ENCODE results near the gene POMT1. TPM values are rescaled to one million over a fixed set of nuclear protein-coding genes. Genes with fewer than 3 reads are reported as not detected.
A peak's percentile ranks its signal among the peaks of the same experiment; 100 is the strongest.
"Not testable (repeated sequence)": the region's sequence is repeated elsewhere in the genome, so short reads cannot be mapped to it uniquely, and the experiment has no call there.

POMT1 gene
- 20.9 TPM in 2 replicates for total RNA-seq (2014; rRNA removed; shearing (Covaris generic))
- polyA plus RNA-seq (2015; cell fraction: cytosol; rRNA removed) = 22.7 and 23.3 TPM in 2 replicates
- 127 and 151 TPM in 2 replicates for polyA plus RNA-seq (2015; cell fraction: nucleus; rRNA removed)

DNA sequence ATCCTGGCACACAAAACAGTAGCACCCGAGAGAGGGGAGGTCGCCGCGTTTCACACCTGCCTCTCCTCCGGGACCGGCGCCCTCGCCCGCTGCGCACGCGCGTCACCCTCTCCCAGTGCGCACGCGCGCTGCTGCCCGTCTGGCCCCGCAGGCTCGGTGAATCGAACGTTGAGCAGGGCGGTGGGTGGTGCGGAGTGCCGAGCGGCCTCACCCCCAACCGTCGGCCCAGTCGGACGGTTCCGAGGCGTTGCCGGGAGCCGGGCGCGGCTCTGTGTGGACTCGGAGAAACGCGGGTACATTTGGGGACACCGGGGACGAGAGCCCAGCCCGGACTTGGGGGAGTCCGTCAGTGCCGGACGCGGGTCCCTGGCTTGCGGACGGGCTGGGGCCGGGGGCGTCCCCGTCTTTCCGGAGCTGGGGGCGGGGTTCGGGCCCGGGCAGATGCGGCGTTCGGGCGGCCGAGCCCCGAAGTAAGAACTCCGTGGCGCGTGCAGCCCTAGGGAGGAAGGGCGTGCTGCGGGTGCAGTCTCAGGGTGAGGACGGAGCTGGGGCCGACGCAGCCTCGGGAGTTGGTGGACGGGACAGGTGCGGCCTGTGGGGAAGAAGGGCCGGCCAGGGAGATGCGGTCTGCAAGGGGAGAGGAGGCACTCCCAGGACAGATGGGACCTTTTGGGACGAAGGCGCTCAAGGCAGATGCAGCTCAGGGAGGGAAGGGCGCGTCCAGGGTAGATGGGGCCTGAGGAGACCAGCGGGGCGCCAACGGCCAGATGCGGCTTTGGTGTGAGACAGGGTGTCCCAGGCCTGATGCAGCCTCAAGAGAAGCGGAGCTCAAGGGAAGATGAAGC is at the start of gene POMT1:
TSS of gene POMT1 (plus strand) at position 138 of the 845 bp plus-strand sequence. CDS start 1,301 bp downstream, outside the sequence.
- DNase-seq (ENCODE audit: low read depth, low spot score) = peak; percentile 81
- in situ Hi-C loops (cut with HindIII; ENCODE audit: low pct_unique_long_range_greater_than_20kb, low sequenced_read_pairs) = no loop called here

GRCh38 chr9:131454028-131454427 is 48.7 kb upstream of the POMT1 start:
- no peak for DNase-seq (ENCODE audit: low read depth, low spot score)
- in situ Hi-C loops (cut with HindIII; ENCODE audit: low pct_unique_long_range_greater_than_20kb, low sequenced_read_pairs) = no loop called here

DNA sequence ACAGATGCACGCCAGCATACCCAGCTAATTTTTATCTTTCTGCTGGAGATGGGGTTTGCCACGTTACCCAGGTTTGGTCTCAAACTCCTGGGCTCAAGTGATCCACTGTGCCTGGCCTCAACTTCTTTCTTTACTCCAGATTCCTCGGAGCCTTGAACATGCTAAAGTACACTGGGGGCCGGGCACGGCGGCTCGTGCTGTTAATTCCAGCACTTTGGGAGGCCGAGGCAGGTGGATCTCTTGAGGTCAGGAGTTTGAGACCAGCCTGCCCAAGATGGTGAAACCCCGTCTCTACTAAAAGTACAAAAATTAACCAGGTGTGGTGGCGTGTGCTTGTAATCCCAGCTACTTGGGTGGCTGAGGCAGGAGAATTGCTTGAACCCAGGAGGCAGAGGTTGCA is 47.1 kb upstream of the POMT1 start:
- DNase-seq (ENCODE audit: low read depth, low spot score); in situ Hi-C loops (cut with HindIII; ENCODE audit: low pct_unique_long_range_greater_than_20kb, low sequenced_read_pairs): not testable (repeated sequence)

DNA sequence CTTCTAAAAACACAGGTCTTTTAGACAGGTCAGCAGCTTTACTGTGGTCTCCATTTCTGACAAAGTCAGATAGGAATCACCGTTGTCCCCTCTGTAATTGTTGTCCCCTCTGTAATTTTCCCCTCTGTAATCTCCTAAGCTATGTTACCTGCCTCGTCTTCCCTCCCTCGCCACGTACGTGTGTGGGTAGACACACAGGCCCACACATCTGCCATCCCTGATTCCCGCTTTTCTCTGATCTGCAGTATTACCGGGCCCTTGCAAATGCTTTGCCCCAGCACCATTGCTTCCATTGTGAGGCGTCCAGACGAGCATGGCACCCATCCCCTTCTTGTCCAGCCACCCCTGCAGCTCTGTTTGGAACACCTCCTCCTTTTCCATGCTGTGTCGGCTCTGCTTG is 45.0 kb upstream of the POMT1 start:
- DNase-seq (ENCODE audit: low read depth, low spot score) = no peak

DNA sequence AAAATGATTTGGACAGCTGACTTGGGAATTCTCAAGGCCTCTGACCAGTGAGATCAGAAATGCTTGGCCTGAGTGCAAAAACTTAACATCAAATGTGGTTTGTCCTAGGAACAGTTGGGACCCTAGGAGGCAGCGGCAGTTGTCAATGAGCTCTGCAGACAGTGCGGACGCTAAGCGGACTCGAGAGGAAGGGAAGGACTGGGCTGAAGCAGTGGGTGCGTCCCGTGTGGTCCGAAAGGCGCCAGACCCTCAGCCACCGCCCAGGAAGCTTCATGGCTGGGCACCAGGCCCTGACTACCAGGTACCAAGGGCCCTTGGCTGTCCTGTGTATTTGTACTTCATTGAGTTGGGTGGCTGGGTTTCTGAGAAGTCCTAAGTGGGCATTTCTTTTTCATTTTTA is 43.7 kb upstream of the POMT1 start:
- in situ Hi-C loops (cut with HindIII; ENCODE audit: low pct_unique_long_range_greater_than_20kb, low sequenced_read_pairs) = no loop called here
- no peak for DNase-seq (ENCODE audit: low read depth, low spot score)

More for the DNA sequence above, 45.0 kb upstream of the POMT1 start:
- in situ Hi-C loops (cut with HindIII; ENCODE audit: low pct_unique_long_range_greater_than_20kb, low sequenced_read_pairs) = no loop called here

- DNase-seq (ENCODE audit: low read depth, low spot score) = no peak
- in situ Hi-C loops (cut with HindIII; ENCODE audit: low pct_unique_long_range_greater_than_20kb, low sequenced_read_pairs) = no loop called here
Observed at GRCh38 chr9:131461166-131461565, 41.6 kb upstream of the POMT1 start.

DNA sequence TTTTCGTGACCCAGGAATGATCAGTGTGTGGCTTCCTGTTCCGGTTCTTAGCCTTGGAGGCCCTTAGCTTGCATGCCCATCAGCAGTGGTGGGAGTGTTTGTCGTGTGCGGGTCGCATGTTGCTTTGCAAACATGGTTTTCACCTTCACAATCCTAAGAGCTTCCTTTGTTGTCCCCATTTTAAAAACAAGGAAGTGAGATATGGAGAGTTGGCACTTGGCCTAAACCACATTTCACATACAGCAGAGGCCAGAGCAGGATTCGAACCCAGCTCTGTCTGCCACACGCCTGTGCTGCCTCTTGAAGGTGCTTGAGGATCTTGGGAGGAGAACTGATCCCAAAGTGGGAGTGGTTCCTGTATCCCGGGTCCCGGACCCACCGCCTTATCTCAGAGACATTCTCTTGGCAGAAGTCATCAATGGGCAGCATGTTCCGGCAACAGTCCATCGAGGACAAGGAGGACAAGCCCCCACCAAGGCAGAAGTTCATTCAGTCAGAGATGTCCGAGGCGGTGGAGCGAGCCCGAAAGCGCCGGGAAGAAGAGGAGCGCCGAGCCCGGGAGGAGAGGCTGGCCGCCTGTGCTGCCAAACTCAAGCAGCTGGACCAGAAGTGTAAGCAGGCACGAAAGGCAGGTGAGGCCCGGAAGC is 38.2 kb upstream of the POMT1 start:
- no peak for DNase-seq (ENCODE audit: low read depth, low spot score)
- in situ Hi-C loops (cut with HindIII; ENCODE audit: low pct_unique_long_range_greater_than_20kb, low sequenced_read_pairs) = no loop called here

- no peak for DNase-seq (ENCODE audit: low read depth, low spot score)
- in situ Hi-C loops (cut with HindIII; ENCODE audit: low pct_unique_long_range_greater_than_20kb, low sequenced_read_pairs) = no loop called here
Observed at GRCh38 chr9:131465401-131465800, 37.3 kb upstream of the POMT1 start.

- no peak for DNase-seq (ENCODE audit: low read depth, low spot score)
- in situ Hi-C loops (cut with HindIII; ENCODE audit: low pct_unique_long_range_greater_than_20kb, low sequenced_read_pairs) = no loop called here
Observed at GRCh38 chr9:131467214-131467935, 35.3 kb upstream of the POMT1 start.

DNA sequence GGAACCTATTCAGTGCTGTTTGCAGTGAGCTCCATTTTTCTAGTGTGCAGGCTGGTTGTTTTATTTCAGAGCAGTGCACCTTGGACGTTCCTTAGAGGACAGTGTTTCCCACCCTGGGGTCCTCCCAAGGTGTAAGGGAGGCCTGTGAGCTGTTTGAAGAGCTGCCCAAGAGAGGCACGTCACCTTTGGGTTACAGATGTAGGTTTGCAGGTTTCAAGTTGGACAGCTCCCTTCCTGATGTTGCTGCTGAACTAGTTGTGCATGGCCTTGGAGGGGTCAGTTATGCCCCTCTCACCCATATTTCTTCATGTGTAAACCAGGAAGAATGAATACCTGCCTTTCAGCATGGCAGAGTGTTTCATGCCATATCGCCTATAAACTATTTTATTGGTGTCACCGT is 34.7 kb upstream of the POMT1 start:
- in situ Hi-C loops (cut with HindIII; ENCODE audit: low pct_unique_long_range_greater_than_20kb, low sequenced_read_pairs) = no loop called here
- DNase-seq (ENCODE audit: low read depth, low spot score) = no peak

DNA sequence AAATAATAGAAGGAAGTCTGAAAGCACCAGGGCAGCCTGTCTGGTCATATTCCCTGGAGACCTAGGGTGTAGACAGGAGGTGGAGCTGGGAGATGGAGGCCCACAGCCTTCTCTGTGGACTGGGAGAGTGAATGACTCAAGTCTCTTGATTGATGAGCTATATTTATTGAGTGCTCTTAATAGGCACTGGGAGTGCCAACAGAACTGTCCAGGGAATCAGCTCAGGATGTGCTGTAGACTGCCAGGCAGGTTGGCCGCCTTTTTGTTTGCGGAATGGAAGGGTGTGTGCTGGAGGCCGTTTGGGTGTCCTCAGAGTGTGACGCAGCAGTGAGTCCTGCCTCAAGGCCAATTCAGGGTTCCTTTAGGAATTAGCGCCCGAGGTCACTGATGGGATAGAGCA is 33.4 kb upstream of the POMT1 start:
- no peak for DNase-seq (ENCODE audit: low read depth, low spot score)
- in situ Hi-C loops (cut with HindIII; ENCODE audit: low pct_unique_long_range_greater_than_20kb, low sequenced_read_pairs) = no loop called here

DNA sequence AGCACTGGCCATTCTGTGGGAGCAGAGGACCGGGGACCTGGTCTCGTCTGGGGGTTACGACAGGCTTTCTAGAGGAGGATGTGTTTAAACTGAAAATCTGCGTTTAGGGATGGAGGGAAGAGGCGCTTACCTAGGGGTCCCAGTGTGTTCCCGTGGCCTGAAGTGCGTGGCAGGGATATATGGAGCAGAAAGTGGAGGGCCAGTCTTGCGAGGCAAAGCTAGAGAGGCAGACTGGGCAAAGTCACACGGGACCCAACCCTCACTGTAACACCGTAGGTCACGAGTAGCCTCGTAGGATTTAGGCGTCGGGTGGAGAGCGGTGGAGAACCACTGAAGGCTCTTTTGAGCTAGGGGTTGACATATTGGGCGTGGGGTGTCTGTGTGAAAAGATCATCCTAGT is 32.8 kb upstream of the POMT1 start:
- DNase-seq (ENCODE audit: low read depth, low spot score) = no peak
- in situ Hi-C loops (cut with HindIII; ENCODE audit: low pct_unique_long_range_greater_than_20kb, low sequenced_read_pairs) = no loop called here

- DNase-seq (ENCODE audit: low read depth, low spot score) = no peak
- in situ Hi-C loops (cut with HindIII; ENCODE audit: low pct_unique_long_range_greater_than_20kb, low sequenced_read_pairs) = no loop called here
Observed at GRCh38 chr9:131470581-131470991, 32.1 kb upstream of the POMT1 start.

- in situ Hi-C loops (cut with HindIII; ENCODE audit: low pct_unique_long_range_greater_than_20kb, low sequenced_read_pairs); DNase-seq (ENCODE audit: low read depth, low spot score): not testable (repeated sequence)
Observed at GRCh38 chr9:131472085-131472484, 30.6 kb upstream of the POMT1 start.

- DNase-seq (ENCODE audit: low read depth, low spot score) = no peak
- in situ Hi-C loops (cut with HindIII; ENCODE audit: low pct_unique_long_range_greater_than_20kb, low sequenced_read_pairs) = no loop called here
Observed at GRCh38 chr9:131473198-131473885, 29.4 kb upstream of the POMT1 start.

DNA sequence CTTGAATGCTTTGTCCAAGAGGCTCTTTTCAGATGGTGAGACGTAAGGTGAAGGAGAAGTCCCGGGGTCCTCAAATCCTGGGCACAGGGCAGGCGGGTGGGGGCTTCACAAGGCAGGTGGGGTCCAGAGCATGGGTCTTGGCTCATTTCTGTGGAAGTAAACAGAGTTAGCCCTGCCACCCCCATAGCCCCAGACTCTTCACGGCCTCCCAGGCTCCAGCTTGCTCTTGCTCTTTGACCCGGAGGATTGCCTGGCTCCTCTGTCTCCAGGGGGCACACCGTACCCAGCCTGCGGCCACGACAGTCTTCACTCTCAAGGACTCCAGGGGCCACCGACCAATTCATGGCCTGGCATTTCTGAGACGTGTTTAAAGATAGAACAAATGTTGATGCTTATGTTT is 28.8 kb upstream of the POMT1 start:
- in situ Hi-C loops (cut with HindIII; ENCODE audit: low pct_unique_long_range_greater_than_20kb, low sequenced_read_pairs) = no loop called here
- no peak for DNase-seq (ENCODE audit: low read depth, low spot score)

DNA sequence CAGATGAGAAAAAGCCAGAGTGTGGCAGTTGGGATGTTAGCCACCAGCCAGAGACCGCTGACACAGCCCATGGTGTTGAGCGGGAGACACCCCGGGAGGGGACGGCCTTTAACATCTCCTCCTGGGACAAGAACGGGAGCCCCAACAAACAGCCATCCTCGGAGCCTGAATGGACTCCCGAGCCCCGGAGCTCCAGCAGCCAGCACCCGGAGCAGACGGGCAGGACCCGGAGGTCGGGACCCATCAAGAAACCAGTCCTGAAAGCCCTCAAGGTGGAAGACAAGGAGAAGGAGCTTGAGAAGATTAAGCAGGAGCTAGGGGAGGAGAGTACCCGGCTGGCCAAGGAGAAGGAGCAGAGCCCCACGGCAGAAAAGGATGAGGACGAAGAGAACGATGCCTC is 28.0 kb upstream of the POMT1 start:
- in situ Hi-C loops (cut with HindIII; ENCODE audit: low pct_unique_long_range_greater_than_20kb, low sequenced_read_pairs) = no loop called here
- DNase-seq (ENCODE audit: low read depth, low spot score) = no peak
